ENCODE results near the gene ZNF215.

DNA sequence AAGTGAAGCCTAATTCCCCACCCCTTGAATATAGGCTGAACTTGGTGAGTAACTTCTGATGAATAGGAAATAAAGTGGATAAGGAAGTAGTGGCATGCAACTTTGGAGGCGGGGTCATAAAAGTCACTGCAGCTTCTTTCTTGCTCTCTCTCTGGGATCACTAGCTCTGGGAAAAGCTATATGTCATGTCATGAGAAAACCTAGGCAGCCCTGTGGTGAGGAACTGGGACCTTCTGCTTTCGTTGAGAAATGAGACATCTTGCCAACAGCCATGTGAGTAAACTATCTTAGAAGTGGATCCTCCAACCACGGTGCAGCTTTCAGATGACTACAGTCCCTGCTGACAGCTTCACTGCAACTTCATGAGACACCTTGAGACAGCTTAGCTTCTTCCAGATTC, 78.3 kb downstream of the ZNF215 start:
- TF ChIP-seq, protein P1, sequence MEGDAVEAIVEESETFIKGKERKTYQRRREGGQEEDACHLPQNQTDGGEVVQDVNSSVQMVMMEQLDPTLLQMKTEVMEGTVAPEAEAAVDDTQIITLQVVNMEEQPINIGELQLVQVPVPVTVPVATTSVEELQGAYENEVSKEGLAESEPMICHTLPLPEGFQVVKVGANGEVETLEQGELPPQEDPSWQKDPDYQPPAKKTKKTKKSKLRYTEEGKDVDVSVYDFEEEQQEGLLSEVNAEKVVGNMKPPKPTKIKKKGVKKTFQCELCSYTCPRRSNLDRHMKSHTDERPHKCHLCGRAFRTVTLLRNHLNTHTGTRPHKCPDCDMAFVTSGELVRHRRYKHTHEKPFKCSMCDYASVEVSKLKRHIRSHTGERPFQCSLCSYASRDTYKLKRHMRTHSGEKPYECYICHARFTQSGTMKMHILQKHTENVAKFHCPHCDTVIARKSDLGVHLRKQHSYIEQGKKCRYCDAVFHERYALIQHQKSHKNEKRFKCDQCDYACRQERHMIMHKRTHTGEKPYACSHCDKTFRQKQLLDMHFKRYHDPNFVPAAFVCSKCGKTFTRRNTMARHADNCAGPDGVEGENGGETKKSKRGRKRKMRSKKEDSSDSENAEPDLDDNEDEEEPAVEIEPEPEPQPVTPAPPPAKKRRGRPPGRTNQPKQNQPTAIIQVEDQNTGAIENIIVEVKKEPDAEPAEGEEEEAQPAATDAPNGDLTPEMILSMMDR (IDR thresholded peaks at IDR 0.05): no peak
- no peak for TF ChIP-seq POLR2A (IDR thresholded peaks at IDR 0.05)

All from body of pancreas (tissue), 4 donors.